Liver (tissue), 9 donors: ENCODE results near the gene GPR39. TPM values are rescaled to one million over a fixed set of nuclear protein-coding genes. Genes with fewer than 3 reads are reported as not detected.

Experiments used
- DNase-seq: peaks from one replicate; pipeline ENCODE4 v3.0.0-alpha.2; 2017; ENCODE audit warnings: low spot score
- H3K27ac ChIP-seq, 2 donors: one replicate each; pipeline ENCODE4 v1.7.0; 2013; ENCODE audit warnings: inconsistent platforms in 2 of 2, low read length in 2 of 2, control low read depth in 1 of 2, low read depth in 1 of 2, mild to moderate bottlenecking in 1 of 2
- H3K27me3 ChIP-seq, 4 donors: one replicate each; pipeline versions ENCODE4 v1.6.1 to v1.7.0; 2013; ENCODE audit warnings: low read length in 3 of 4, inconsistent platforms in 1 of 4, mild to moderate bottlenecking in 1 of 4, moderate library complexity in 1 of 4; ENCODE audit not compliant: control insufficient read depth in 4 of 4, insufficient read depth in 4 of 4
- H3K36me3 ChIP-seq, 4 donors: one replicate each; pipeline versions ENCODE4 v1.6.1 to v1.7.0; 2013; ENCODE audit warnings: low read length in 3 of 4, mild to moderate bottlenecking in 3 of 4, low read depth in 1 of 4, moderate library complexity in 1 of 4; ENCODE audit not compliant: control insufficient read depth in 4 of 4, insufficient read depth in 3 of 4
- H3K4me1 ChIP-seq, 4 donors: one replicate each; pipeline versions ENCODE4 v1.6.1 to v1.7.0; 2013; ENCODE audit warnings: low read length in 3 of 4, mild to moderate bottlenecking in 3 of 4, moderate library complexity in 1 of 4; ENCODE audit not compliant: control insufficient read depth in 4 of 4, insufficient read depth in 4 of 4
- H3K4me3 ChIP-seq, 3 donors: one replicate each; pipeline versions ENCODE4 v1.6.1 to v1.7.0; 2013; ENCODE audit warnings: low read length in 3 of 3, control low read depth in 1 of 3, low read depth in 1 of 3, mild to moderate bottlenecking in 1 of 3
- H3K9ac ChIP-seq, 2 donors: one replicate each; pipeline ENCODE4 v1.7.0; 2013; ENCODE audit warnings: low read length in 2 of 2, mild to moderate bottlenecking in 2 of 2, moderate library complexity in 2 of 2, control low read depth in 1 of 2, low read depth in 1 of 2
- H3K9me3 ChIP-seq, 4 donors: one replicate each; pipeline versions ENCODE4 v1.6.1 to v1.7.0; 2013; ENCODE audit warnings: low read length in 3 of 4; ENCODE audit not compliant: control insufficient read depth in 4 of 4
- CTCF ChIP-seq: fragments of 150-350 bp; IDR thresholded peaks from 2 replicates; pipeline ENCODE4 v1.5.1; 2017; ENCODE audit warnings: improper control_type of control experiment, low read depth, low read length; ENCODE audit not compliant: missing input control
- EGR1 ChIP-seq, 2 donors: IDR thresholded peaks; 2 replicates each; pipeline ENCODE4 v1.6.1; 2016 to 2018; ENCODE audit warnings: antibody characterized with exemption in 2 of 2, low read depth in 2 of 2
- FOXA1 ChIP-seq: IDR thresholded peaks from 2 replicates; pipeline ENCODE4 v1.6.1; 2016; ENCODE audit warnings: antibody characterized with exemption
- FOXA2 ChIP-seq: IDR thresholded peaks from 2 replicates; pipeline ENCODE4 v1.6.1; 2016; ENCODE audit warnings: antibody characterized with exemption
- HNF4G ChIP-seq: IDR thresholded peaks from 2 replicates; pipeline ENCODE4 v1.6.1; 2016; ENCODE audit warnings: antibody characterized with exemption
- JUND ChIP-seq, 2 donors: IDR thresholded peaks; 2 replicates each; pipeline ENCODE4 v1.6.1; 2016; ENCODE audit warnings: antibody characterized with exemption in 2 of 2
- MAX ChIP-seq: IDR thresholded peaks from 2 replicates; pipeline ENCODE4 v1.6.1; 2016; ENCODE audit warnings: antibody characterized with exemption
- NR2F2 ChIP-seq: IDR thresholded peaks from 2 replicates; pipeline ENCODE4 v1.6.1; 2016; ENCODE audit warnings: antibody characterized with exemption
- RAD21 ChIP-seq, 2 donors: IDR thresholded peaks; 2 replicates each; pipeline ENCODE4 v1.6.1; 2016; ENCODE audit warnings: antibody characterized with exemption in 2 of 2, mild to moderate bottlenecking in 2 of 2
- RXRA ChIP-seq, 2 donors: IDR thresholded peaks; 2 replicates each; pipeline ENCODE4 v1.6.1; 2017 to 2018; ENCODE audit warnings: antibody characterized with exemption in 2 of 2, mild to moderate bottlenecking in 1 of 2
- SP1 ChIP-seq: IDR thresholded peaks from 2 replicates; pipeline ENCODE4 v1.6.1; 2018; ENCODE audit warnings: antibody characterized with exemption, mild to moderate bottlenecking
- TAF1 ChIP-seq: conservative IDR thresholded peaks from 2 replicates; pipeline ENCODE4 v1.6.1; 2016; ENCODE audit warnings: antibody characterized with exemption, mild to moderate bottlenecking
- ZBTB33 ChIP-seq: IDR thresholded peaks from 2 replicates; pipeline ENCODE4 v1.6.1; 2016; ENCODE audit warnings: antibody characterized with exemption
- WGBS: extraction: QIAGEN DNeasy Blood & Tissue Kit; methylation state at CpG from one replicate; pipeline ENCODE4 v1.1.7; 2013; 5-methylcytosine and 5-hydroxymethylcytosine counted together
- polyA plus RNA-seq, 2 donors: library from polyadenylated mRNA; stranded (reverse) in 1 of 2; unstranded in 1 of 2; fragments of 200-250 nt in 1 of 2; fragments of >200 nt in 1 of 2; fragmentation: Nextera tagmentation in 1 of 2; extraction: Ambion mirVana in 1 of 2; gene quantifications; one replicate each; pipeline versions ENCODE4 v1.2.1 to v1.2.3, GENCODE V29; 2013 to 2015
- total RNA-seq, 2 donors: library from RNA; depleted of rRNA; stranded (reverse); fragments of >200 nt; gene quantifications; one replicate each; pipeline ENCODE4 v1.2.3, GENCODE V29; 2014
- donor health status: healthy.
- donor health status: healthy.
- donor health status: healthy.
- donor health status: healthy.
- donor health status: healthy.

GPR39 gene
- total and polyA plus RNA-seq, 4 donors, result 2.2 to 13.0 (median 2.8) TPM

- H3K27ac ChIP-seq, result no peak overlapping the region
- WGBS, result 88% methylated on average over 2 of the region's 2 CpGs
- H3K27me3 ChIP-seq, result no peaks in the 10 kb centered on the region
- DNase-seq, result no peak
- no peak overlapping the region for H3K9ac ChIP-seq
- peaks cover 0 to 6% (median 0%) of the 10 kb centered on the region in 4 donors for H3K9me3 ChIP-seq
- peaks cover 0 to 4% (median 0%) of the 10 kb centered on the region in 4 donors for H3K36me3 ChIP-seq
- peaks cover 4 to 24% (median 18%) of the 10 kb centered on the region in 4 donors for H3K4me1 ChIP-seq
- TF ChIP-seq HNF4G (no peak), FOXA1 (no peak), SP1 (no peak), RXRA (IDR thresholded peaks at IDR 0.05) (no peak), JUND (IDR thresholded peaks at IDR 0.05) (no peak), TAF1 (no peak), CTCF (no peak), NR2F2 (no peak), MAX (no peak), ZBTB33 (no peak)
- no peak overlapping the region for H3K4me3 ChIP-seq
Measured at GRCh38 chr2:132429351-132429750, 12.7 kb downstream of the GPR39 start.

- no peaks in the 10 kb centered on the region for H3K27me3 ChIP-seq
- H3K9ac ChIP-seq, result no peak overlapping the region
- 87% methylated on average over 2 of the region's 2 CpGs for WGBS
- peaks cover 0 to 6% (median 0%) of the 10 kb centered on the region in 4 donors for H3K9me3 ChIP-seq
- H3K36me3 ChIP-seq, result peaks cover 0 to 4% (median 0%) of the 10 kb centered on the region in 4 donors
- TF ChIP-seq FOXA2 (no peak), HNF4G (no peak), RAD21 (IDR thresholded peaks at IDR 0.05) (no peak), EGR1 (IDR thresholded peaks at IDR 0.05; ENCODE audit: low read depth in 2 of 2) (no peak), JUND (IDR thresholded peaks at IDR 0.05) (no peak), MAX (no peak)
- no peak for DNase-seq
- no peak overlapping the region for H3K4me3 ChIP-seq
- peaks cover under 1 to 17% (median 12%) of the 10 kb centered on the region in 4 donors for H3K4me1 ChIP-seq
- no peak overlapping the region for H3K27ac ChIP-seq
Measured at GRCh38 chr2:132429941-132430573, 13.5 kb downstream of the GPR39 start.

GRCh38 chr2:132430895-132431294 is 14.3 kb downstream of the GPR39 start:
- H3K27me3 ChIP-seq, result no peaks in the 10 kb centered on the region
- no peak overlapping the region for H3K4me3 ChIP-seq
- H3K36me3 ChIP-seq, result peaks cover 0 to 4% (median 0%) of the 10 kb centered on the region in 4 donors
- no peak for DNase-seq
- no peak overlapping the region for H3K27ac ChIP-seq
- H3K4me1 ChIP-seq, result peaks cover 0 to 9% (median 5%) of the 10 kb centered on the region in 4 donors
- TF ChIP-seq FOXA1 (no peak), HNF4G (no peak), TAF1 (no peak), EGR1 (IDR thresholded peaks at IDR 0.05; ENCODE audit: low read depth in 2 of 2) (no peak), CTCF (no peak)
- H3K9me3 ChIP-seq, result peaks cover 0 to 6% (median 0%) of the 10 kb centered on the region in 4 donors
- no peak overlapping the region for H3K9ac ChIP-seq
